DOHH2 (cell line): Measurements from ENCODE around the gene CBLN4.

Source experiments
- H3F3A ChIP-seq: fragments of 200-600 bp; sonication (generic), shearing (Covaris generic); 2 replicates; pipeline ENCODE4 v1.6.0; 2016; ENCODE audit warnings: antibody characterized with exemption, mild to moderate bottlenecking; ENCODE audit not compliant: control insufficient read depth, insufficient read depth
- H3K27ac ChIP-seq: fragments of 200-600 bp; sonication (generic); 2 replicates; pipeline ENCODE4 v1.5.1; 2014; ENCODE audit warnings: low read depth, mild to moderate bottlenecking, low read length, moderate library complexity
- H3K27me3 ChIP-seq: fragments of 200-600 bp; sonication (generic); 2 replicates; pipeline ENCODE4 v1.6.1; 2014; ENCODE audit warnings: mild to moderate bottlenecking, low read length, mixed read lengths; ENCODE audit not compliant: control insufficient read depth
- H3K36me3 ChIP-seq: fragments of 200-600 bp; sonication (generic); 2 replicates; pipeline ENCODE4 v1.6.1; 2014; ENCODE audit warnings: mild to moderate bottlenecking, low read length, moderate library complexity, mixed read lengths; ENCODE audit not compliant: control insufficient read depth
- H3K4me1 ChIP-seq: fragments of 200-600 bp; sonication (generic); 2 replicates; pipeline ENCODE4 v1.6.1; 2014; ENCODE audit warnings: mild to moderate bottlenecking, low read length, mixed read lengths; ENCODE audit not compliant: control insufficient read depth
- H3K4me2 ChIP-seq: fragments of 200-600 bp; sonication (generic); 2 replicates; pipeline ENCODE4 v1.6.0; 2014; ENCODE audit warnings: mild to moderate bottlenecking, low read length, moderate library complexity
- H3K4me3 ChIP-seq: fragments of 200-600 bp; sonication (generic); 2 replicates; pipeline ENCODE4 v1.5.1; 2014; ENCODE audit warnings: mild to moderate bottlenecking, low read length, mixed read lengths
- H3K79me2 ChIP-seq: fragments of 200-600 bp; sonication (generic); 2 replicates; pipeline ENCODE4 v1.6.1; 2014; ENCODE audit warnings: mild to moderate bottlenecking, low read length, mixed read lengths; ENCODE audit not compliant: control insufficient read depth
- H3K9me2 ChIP-seq: fragments of 200-600 bp; sonication (generic); replicated peaks from 2 replicates; pipeline ENCODE4 v1.6.1; 2014; ENCODE audit warnings: mild to moderate bottlenecking, low read length, mixed read lengths; ENCODE audit not compliant: control insufficient read depth
- H3K9me3 ChIP-seq: fragments of 200-600 bp; sonication (generic); 2 replicates; pipeline ENCODE4 v1.6.1; 2014; ENCODE audit warnings: antibody characterized with exemption, low read length, mixed read lengths; ENCODE audit not compliant: control insufficient read depth, insufficient read depth
- H4K20me1 ChIP-seq: fragments of 200-600 bp; sonication (generic); 2 replicates; pipeline ENCODE4 v1.6.0; 2014; ENCODE audit warnings: low read depth, mild to moderate bottlenecking, antibody characterized with exemption, low read length, moderate library complexity; ENCODE audit not compliant: control insufficient read depth, insufficient read depth
- EZH2phosphoT487 ChIP-seq: fragments of 200-600 bp; sonication (generic); IDR thresholded peaks from 2 replicates; pipeline ENCODE4 v1.6.1; 2017; ENCODE audit warnings: borderline replicate concordance, mild to moderate bottlenecking, antibody characterized with exemption, low read length, moderate library complexity, mixed read lengths
- TF ChIP-seq, protein P1 (sequence below): fragments of 200-600 bp; sonication (generic); IDR thresholded peaks from one replicate; pipeline ENCODE4 v1.5.1; 2014; ENCODE audit warnings: antibody characterized with exemption, mild to moderate bottlenecking, low read depth, low read length; ENCODE audit not compliant: poor library complexity, severe bottlenecking

Gene CBLN4

DNA sequence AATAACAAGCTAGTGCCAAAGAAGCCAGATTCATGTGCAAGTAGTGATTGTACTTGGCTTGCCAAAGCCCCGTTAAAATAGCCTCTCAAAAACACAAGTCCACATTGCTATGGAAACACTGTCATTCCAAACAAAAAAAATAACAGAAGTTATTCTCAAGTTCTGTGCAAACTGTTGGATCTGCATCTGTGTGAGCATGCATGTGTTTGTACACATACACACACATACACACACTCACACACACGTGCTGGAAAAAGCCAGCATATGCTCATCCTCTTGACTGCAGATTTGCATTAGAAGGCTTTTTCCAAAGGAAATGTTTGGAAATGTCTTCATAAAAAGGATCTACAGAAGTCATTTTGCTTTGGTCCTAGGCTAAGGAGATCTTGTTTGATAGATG is 13.4 kb upstream of the CBLN4 start:
- Histone ChIP-seq H4K20me1 (no peaks in the 10 kb centered on the region), H3K4me2 (no peak overlapping the region), H3K9me3 (peaks cover 5% of the 10 kb centered on the region; the same call in 1 of the 2 replicates), H3F3A (no peaks in the 10 kb centered on the region), H3K79me2 (no peaks in the 10 kb centered on the region), H3K36me3 (no peaks in the 10 kb centered on the region), H3K4me3 (no peak overlapping the region), H3K27ac (no peak overlapping the region), H3K4me1 (no peaks in the 10 kb centered on the region), H3K27me3 (no peaks in the 10 kb centered on the region), H3K9me2 (no peaks in the 10 kb centered on the region)
- TF ChIP-seq, protein P1, sequence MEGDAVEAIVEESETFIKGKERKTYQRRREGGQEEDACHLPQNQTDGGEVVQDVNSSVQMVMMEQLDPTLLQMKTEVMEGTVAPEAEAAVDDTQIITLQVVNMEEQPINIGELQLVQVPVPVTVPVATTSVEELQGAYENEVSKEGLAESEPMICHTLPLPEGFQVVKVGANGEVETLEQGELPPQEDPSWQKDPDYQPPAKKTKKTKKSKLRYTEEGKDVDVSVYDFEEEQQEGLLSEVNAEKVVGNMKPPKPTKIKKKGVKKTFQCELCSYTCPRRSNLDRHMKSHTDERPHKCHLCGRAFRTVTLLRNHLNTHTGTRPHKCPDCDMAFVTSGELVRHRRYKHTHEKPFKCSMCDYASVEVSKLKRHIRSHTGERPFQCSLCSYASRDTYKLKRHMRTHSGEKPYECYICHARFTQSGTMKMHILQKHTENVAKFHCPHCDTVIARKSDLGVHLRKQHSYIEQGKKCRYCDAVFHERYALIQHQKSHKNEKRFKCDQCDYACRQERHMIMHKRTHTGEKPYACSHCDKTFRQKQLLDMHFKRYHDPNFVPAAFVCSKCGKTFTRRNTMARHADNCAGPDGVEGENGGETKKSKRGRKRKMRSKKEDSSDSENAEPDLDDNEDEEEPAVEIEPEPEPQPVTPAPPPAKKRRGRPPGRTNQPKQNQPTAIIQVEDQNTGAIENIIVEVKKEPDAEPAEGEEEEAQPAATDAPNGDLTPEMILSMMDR = no peak
- TF ChIP-seq EZH2phosphoT487 = no peak

DNA sequence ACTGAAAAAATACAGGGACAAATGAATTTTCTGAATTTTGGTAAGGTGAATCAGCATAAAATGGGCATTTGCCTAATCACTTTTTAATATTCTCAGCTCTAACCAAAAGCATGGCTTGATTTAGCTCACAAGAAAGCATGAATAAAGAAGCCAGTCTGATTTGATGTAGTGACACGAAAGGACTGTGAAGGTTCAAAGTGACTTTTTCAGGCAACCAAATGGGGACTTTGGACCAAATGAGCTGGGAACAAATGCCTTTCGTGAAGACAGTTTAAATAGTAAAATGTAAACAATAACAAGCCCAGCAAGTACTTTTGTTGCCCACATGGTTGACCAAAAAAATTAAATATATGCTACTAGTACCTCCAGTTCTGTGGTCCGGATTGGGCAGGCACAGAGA is 12.9 kb upstream of the CBLN4 start:
- TF ChIP-seq EZH2phosphoT487 = no peak
- TF ChIP-seq, protein P1 = no peak
- no peaks in the 10 kb centered on the region for H4K20me1 ChIP-seq
- no peak overlapping the region for H3K4me3 ChIP-seq
- H3K27me3 ChIP-seq = no peaks in the 10 kb centered on the region
- H3K36me3 ChIP-seq = no peaks in the 10 kb centered on the region
- no peaks in the 10 kb centered on the region for H3K79me2 ChIP-seq
- peaks cover 5% of the 10 kb centered on the region; the same call in 1 of the 2 replicates for H3K9me3 ChIP-seq
- H3K4me1 ChIP-seq = no peaks in the 10 kb centered on the region
- no peaks in the 10 kb centered on the region for H3K9me2 ChIP-seq
- H3K4me2 ChIP-seq = no peak overlapping the region
- no peaks in the 10 kb centered on the region for H3F3A ChIP-seq
- H3K27ac ChIP-seq = no peak overlapping the region

DNA sequence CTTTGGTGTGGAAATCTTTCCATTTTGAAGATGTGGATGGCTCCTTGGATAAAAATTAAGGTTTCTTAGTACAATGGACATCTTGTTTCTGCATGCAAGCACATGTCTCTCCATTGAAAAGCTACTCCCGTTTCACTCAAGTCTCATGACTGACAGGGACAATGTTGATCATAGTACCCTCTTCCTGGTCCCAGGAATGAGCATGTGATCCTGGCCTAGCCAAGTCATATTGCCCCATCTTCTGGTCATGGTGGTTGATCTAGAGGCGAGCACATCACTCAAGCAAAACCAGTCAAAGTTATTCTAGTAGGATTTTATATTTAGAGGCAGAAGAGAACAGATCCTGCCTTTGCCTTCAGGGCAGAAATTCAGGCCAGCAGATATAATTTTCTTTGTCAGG is 12.2 kb upstream of the CBLN4 start:
- no peaks in the 10 kb centered on the region for H3K27me3 ChIP-seq
- peaks cover 5% of the 10 kb centered on the region; the same call in 1 of the 2 replicates for H3K9me3 ChIP-seq
- H3K36me3 ChIP-seq = no peaks in the 10 kb centered on the region
- H3K4me1 ChIP-seq = no peaks in the 10 kb centered on the region
- H3K79me2 ChIP-seq = no peaks in the 10 kb centered on the region
- H3K27ac ChIP-seq = no peak overlapping the region
- H3F3A ChIP-seq = no peaks in the 10 kb centered on the region
- no peak overlapping the region for H3K4me2 ChIP-seq
- H3K4me3 ChIP-seq = no peak overlapping the region
- H3K9me2 ChIP-seq = no peaks in the 10 kb centered on the region
- H4K20me1 ChIP-seq = no peaks in the 10 kb centered on the region
- TF ChIP-seq, protein P1 = no peak
- no peak for TF ChIP-seq EZH2phosphoT487
